B cell (primary cell): ENCODE results near the gene RPGR. TPM values are rescaled to one million over a fixed set of nuclear protein-coding genes. Genes with fewer than 3 reads are reported as not detected.

Experiments
- ATAC-seq: fragments of 200-7000 bp; cut with Tn5 transposase; one replicate; pipeline ENCODE4 v1.10.0; 2021; ENCODE audit warnings: low read depth, mild to moderate bottlenecking, moderate number of reproducible peaks, moderate library complexity
- CTCF ChIA-PET: fragments of 350-600 bp; sonication (Branson Sonifier 250); formaldehyde crosslinking; loops from one replicate; lab custom pipeline; 2021; ENCODE audit warnings: antibody characterized with exemption, inconsistent platforms; lab: Charles Lee
- POLR2A ChIA-PET: fragments of 350-600 bp; sonication (Branson Sonifier 250); formaldehyde crosslinking; loops from one replicate; lab custom pipeline; 2021; ENCODE audit warnings: antibody characterized with exemption; lab: Charles Lee
- DNase-seq: peaks from one replicate; pipeline ENCODE4 v3.0.0; 2013
- H2AFZ ChIP-seq: 2 replicates; pipeline ENCODE4 v1.6.1; 2012; ENCODE audit warnings: mild to moderate bottlenecking, low read depth, low read length; ENCODE audit not compliant: insufficient read depth, poor library complexity, severe bottlenecking
- H3K27ac ChIP-seq, 2 donors: 1 replicate in 1 of 2; 2 replicates in 1 of 2; pipeline ENCODE4 v1.5.1; 2012 to 2013; ENCODE audit warnings: low read length in 2 of 2, mild to moderate bottlenecking in 2 of 2, moderate library complexity in 1 of 2
- H3K27me3 ChIP-seq, 4 experiments: fragments of 200-600 bp in 1 of 4; sonication (generic) in 1 of 4; replicated peaks in 1 of 4; 1 replicate in 2 of 4; 2 replicates in 2 of 4; pipeline versions ENCODE4 v1.6.1 to v1.7.0; 2013 to 2016; ENCODE audit warnings: low read length in 3 of 4, mild to moderate bottlenecking in 2 of 4, mixed read lengths in 1 of 4, moderate library complexity in 1 of 4; ENCODE audit not compliant: insufficient read depth in 4 of 4, control insufficient read depth in 3 of 4; ENCODE audit errors: control extremely low read depth in 1 of 4
- H3K36me3 ChIP-seq, 2 experiments: replicated peaks in 1 of 2; 1 replicate in 1 of 2; 2 replicates in 1 of 2; pipeline versions ENCODE4 v1.6.1 to v1.7.1; 2013; ENCODE audit warnings: low read length in 1 of 2; ENCODE audit not compliant: insufficient read depth in 2 of 2, control insufficient read depth in 1 of 2; ENCODE audit errors: control extremely low read depth in 1 of 2, extremely low read depth in 1 of 2
- H3K4me1 ChIP-seq, 2 donors: fragments of 200-600 bp in 1 of 2; sonication (generic) in 1 of 2; 1 replicate in 1 of 2; 2 replicates in 1 of 2; pipeline versions ENCODE4 v1.5.1 to v1.6.1; 2013 to 2017; ENCODE audit warnings: low read length in 2 of 2; ENCODE audit not compliant: control insufficient read depth in 2 of 2, insufficient read depth in 2 of 2
- H3K4me2 ChIP-seq: replicated peaks from 2 replicates; pipeline ENCODE3; 2012; ENCODE audit warnings: mild to moderate bottlenecking, low read depth, low read length; ENCODE audit not compliant: poor library complexity, severe bottlenecking
- H3K4me3 ChIP-seq, 5 experiments: fragments of 200-600 bp in 1 of 5; sonication (generic) in 1 of 5; 1 replicate in 3 of 5; 2 replicates in 2 of 5; pipeline versions ENCODE4 v1.5.1 to v1.7.0; 2011 to 2016; ENCODE audit warnings: low read length in 4 of 5, mild to moderate bottlenecking in 4 of 5, low read depth in 2 of 5, control low read depth in 1 of 5, moderate library complexity in 1 of 5; ENCODE audit not compliant: insufficient read depth in 1 of 5; ENCODE audit errors: control extremely low read depth in 1 of 5, extremely low read depth in 1 of 5
- H3K79me2 ChIP-seq: fragments of 200-600 bp; sonication (generic); one replicate; pipeline ENCODE4 v1.6.0; 2016; ENCODE audit warnings: low read length; ENCODE audit not compliant: control insufficient read depth, insufficient read depth
- H3K9ac ChIP-seq: fragments of 200-600 bp; sonication (generic); 2 replicates; pipeline ENCODE4 v1.6.1; 2017; ENCODE audit warnings: mild to moderate bottlenecking, low read length, moderate library complexity
- H3K9me3 ChIP-seq, 3 donors: one replicate each; pipeline versions ENCODE4 v1.6.1 to v1.7.1; 2013; ENCODE audit warnings: low read length in 2 of 3; ENCODE audit not compliant: control insufficient read depth in 2 of 3, insufficient read depth in 1 of 3; ENCODE audit errors: control extremely low read depth in 1 of 3
- H4K20me1 ChIP-seq: 2 replicates; pipeline ENCODE4 v1.6.0; 2012; ENCODE audit warnings: mild to moderate bottlenecking, low read length; ENCODE audit not compliant: insufficient read depth, control insufficient read depth, poor library complexity, severe bottlenecking
- H3K27ac Mint-ChIP-seq: one replicate; pipeline ENCODE4 v1.8.0; 2021; ENCODE audit warnings: mixed read lengths
- H3K27me3 Mint-ChIP-seq: one replicate; pipeline ENCODE4 v1.8.0; 2021; ENCODE audit warnings: mixed read lengths
- H3K4me1 Mint-ChIP-seq: one replicate; pipeline ENCODE4 v1.8.0; 2021; ENCODE audit warnings: mixed read lengths
- H3K4me3 Mint-ChIP-seq: one replicate; pipeline ENCODE4 v1.8.0; 2021; ENCODE audit warnings: mixed read lengths
- H3K9me3 Mint-ChIP-seq: one replicate; pipeline ENCODE4 v1.8.0; 2022; ENCODE audit warnings: mixed read lengths; ENCODE audit not compliant: insufficient read depth
- EZH2 ChIP-seq: IDR thresholded peaks from 2 replicates; pipeline ENCODE4 v1.6.1; 2012; ENCODE audit warnings: borderline replicate concordance, low read depth, mild to moderate bottlenecking, moderate library complexity, low read length; ENCODE audit not compliant: insufficient read depth, poor library complexity, severe bottlenecking
- WGBS: methylation state at CpG from one replicate; pipeline ENCODE4 v1.1.5; 2013; ENCODE audit warnings: missing lambda C conversion rate; ENCODE audit not compliant: insufficient coverage; 5-methylcytosine and 5-hydroxymethylcytosine counted together
- intact Hi-C: fragments of 100-400 bp; cut with micrococcal nuclease; formaldehyde crosslinking; loops from one replicate; pipeline ENCODE4 v1.10.0; 2022
- polyA plus RNA-seq: library from polyadenylated mRNA; depleted of rRNA; stranded (reverse); fragments of >200 nt; gene quantifications from 2 replicates; pipeline ENCODE4 v1.2.3, GENCODE V29; 2012
- total RNA-seq, 2 donors: library from RNA; stranded (reverse); fragments of 120-200 nt in 1 of 2; gene quantifications; 1 replicate in 1 of 2; 2 replicates in 1 of 2; pipeline versions ENCODE4 v1.2.3 to v1.2.4, GENCODE V29; 2013 to 2022
- TF ChIP-seq, protein P1 (sequence below): fragments of 200-600 bp; IDR thresholded peaks from one replicate; pipeline ENCODE4 v1.8.0; 2022; ENCODE audit warnings: antibody characterized with exemption, mild to moderate bottlenecking

Gene RPGR
- total and polyA plus RNA-seq, 2 donors (not counting 1 experiment from before 2014, with no cell fraction given) = 4.2 to 26.8 TPM

DNA sequence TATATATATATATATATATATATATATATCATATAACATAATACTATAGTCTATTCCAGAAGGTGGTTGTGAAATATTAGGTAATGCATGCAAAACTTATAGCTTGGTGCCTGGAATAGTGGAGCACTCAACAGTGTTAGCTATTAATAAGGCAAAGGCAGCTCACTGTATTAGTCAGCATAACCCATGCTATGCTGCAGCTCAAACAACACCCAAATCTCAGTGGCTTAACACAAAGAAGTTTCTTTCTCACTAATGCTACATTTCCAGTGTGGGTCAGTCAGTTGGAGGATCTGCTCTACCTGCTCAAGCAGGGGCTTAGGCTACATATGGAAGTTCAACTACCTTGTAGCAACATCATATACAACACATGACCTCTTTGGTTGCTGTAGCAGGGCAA is 5.2 kb upstream of the RPGR start:
- CTCF ChIA-PET = interaction anchor here (2.2 kb wide), 1 partner anchor 141 kb away, joined by 9 read pairs; no protein-coding TSS in a partner anchor
- H3K27ac Mint-ChIP-seq = no peak overlapping the region
- Histone ChIP-seq H2AFZ (no peak overlapping the region), H3K36me3 (no peaks in the 10 kb centered on the region), H3K4me1 (peaks cover 5 to 6% of the 10 kb centered on the region in 2 donors), H3K9ac (no peak overlapping the region), H3K79me2 (no peaks in the 10 kb centered on the region), H3K27ac (no peak overlapping the region), H3K9me3 (no peaks in the 10 kb centered on the region), H3K4me3 (no peak overlapping the region), H4K20me1 (no peaks in the 10 kb centered on the region), H3K4me2 (no peak overlapping the region), H3K27me3 (peaks cover 0 to 4% (median 0%) of the 10 kb centered on the region in 4 experiments)
- no peak for ATAC-seq
- TF ChIP-seq EZH2 = no peak
- TF ChIP-seq, protein P1, sequence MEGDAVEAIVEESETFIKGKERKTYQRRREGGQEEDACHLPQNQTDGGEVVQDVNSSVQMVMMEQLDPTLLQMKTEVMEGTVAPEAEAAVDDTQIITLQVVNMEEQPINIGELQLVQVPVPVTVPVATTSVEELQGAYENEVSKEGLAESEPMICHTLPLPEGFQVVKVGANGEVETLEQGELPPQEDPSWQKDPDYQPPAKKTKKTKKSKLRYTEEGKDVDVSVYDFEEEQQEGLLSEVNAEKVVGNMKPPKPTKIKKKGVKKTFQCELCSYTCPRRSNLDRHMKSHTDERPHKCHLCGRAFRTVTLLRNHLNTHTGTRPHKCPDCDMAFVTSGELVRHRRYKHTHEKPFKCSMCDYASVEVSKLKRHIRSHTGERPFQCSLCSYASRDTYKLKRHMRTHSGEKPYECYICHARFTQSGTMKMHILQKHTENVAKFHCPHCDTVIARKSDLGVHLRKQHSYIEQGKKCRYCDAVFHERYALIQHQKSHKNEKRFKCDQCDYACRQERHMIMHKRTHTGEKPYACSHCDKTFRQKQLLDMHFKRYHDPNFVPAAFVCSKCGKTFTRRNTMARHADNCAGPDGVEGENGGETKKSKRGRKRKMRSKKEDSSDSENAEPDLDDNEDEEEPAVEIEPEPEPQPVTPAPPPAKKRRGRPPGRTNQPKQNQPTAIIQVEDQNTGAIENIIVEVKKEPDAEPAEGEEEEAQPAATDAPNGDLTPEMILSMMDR = no peak
- DNase-seq = no peak
- intact Hi-C loops = no loop called here
- H3K9me3 Mint-ChIP-seq = no peaks in the 10 kb centered on the region
- POLR2A ChIA-PET = no interaction called here
- H3K4me1 Mint-ChIP-seq = peaks cover 11% of the 10 kb centered on the region
- H3K27me3 Mint-ChIP-seq = peaks cover 3% of the 10 kb centered on the region
- H3K4me3 Mint-ChIP-seq = no peak overlapping the region

DNA sequence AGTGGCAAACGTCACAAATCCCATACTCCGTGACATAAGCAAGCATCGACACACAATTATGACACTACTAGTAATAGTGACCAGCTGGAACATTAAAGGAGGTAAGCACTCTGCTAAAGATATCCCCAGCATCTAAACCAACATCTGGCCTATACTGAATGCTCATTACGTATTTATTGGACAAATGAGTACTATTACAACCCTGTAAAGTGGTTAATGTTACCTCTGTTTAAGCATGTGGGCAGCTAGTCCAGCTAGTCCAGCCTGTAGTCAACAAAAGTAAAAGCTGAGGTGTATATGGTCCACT is 419 bp upstream of the RPGR start:
- Histone ChIP-seq H3K36me3 (no peaks in the 10 kb centered on the region), H3K4me1 (peaks cover 0 to 11% of the 10 kb centered on the region in 2 donors), H3K4me3 (peak overlapping the region in 4 of 5 experiments; percentile 31 to 65 (median 54)), H3K79me2 (no peaks in the 10 kb centered on the region), H4K20me1 (no peaks in the 10 kb centered on the region), H3K4me2 (peak overlapping the region; percentile 56), H3K27me3 (no peaks in the 10 kb centered on the region), H3K27ac (peak overlapping the region; percentile 77 to 99), H2AFZ (peak overlapping the region; percentile 60), H3K9ac (peak overlapping the region; percentile 93), H3K9me3 (no peaks in the 10 kb centered on the region)
- TF ChIP-seq, protein P1 = peak; percentile 44
- no peak for TF ChIP-seq EZH2
- H3K4me3 Mint-ChIP-seq = peak overlapping the region; percentile 95
- WGBS = no CpG with 5 or more reads among the region's 4 CpGs
- H3K4me1 Mint-ChIP-seq = peaks cover 19% of the 10 kb centered on the region
- intact Hi-C loops = loop anchor here (1.0 to 5.0 kb wide), 6 partner anchors 40 to 820 kb away; partner anchors contain the start of gene DYNLT3
- DNase-seq = no peak
- no peaks in the 10 kb centered on the region for H3K9me3 Mint-ChIP-seq
- no peaks in the 10 kb centered on the region for H3K27me3 Mint-ChIP-seq
- ChIA-PET POLR2A (interaction anchor here (0.6 kb wide), 1 partner anchor 116 kb away, joined by 3 read pairs; no protein-coding TSS in a partner anchor), CTCF (interaction anchor here (1.0 to 2.6 kb wide), 12 partner anchors 9 to 582 kb away, joined by 3 to 20 read pairs (median 8); no protein-coding TSS in a partner anchor)
- no peak for ATAC-seq
- H3K27ac Mint-ChIP-seq = peak overlapping the region; percentile 99
